IPS-NIHi11 (cell line): ENCODE results near the gene RPL37A.

ENCODE experiments used
- DNase-seq: peaks from one replicate; pipeline ENCODE4 v3.0.0; 2012; ENCODE audit warnings: mixed read lengths, low spot score

The RPL37A gene

DNA sequence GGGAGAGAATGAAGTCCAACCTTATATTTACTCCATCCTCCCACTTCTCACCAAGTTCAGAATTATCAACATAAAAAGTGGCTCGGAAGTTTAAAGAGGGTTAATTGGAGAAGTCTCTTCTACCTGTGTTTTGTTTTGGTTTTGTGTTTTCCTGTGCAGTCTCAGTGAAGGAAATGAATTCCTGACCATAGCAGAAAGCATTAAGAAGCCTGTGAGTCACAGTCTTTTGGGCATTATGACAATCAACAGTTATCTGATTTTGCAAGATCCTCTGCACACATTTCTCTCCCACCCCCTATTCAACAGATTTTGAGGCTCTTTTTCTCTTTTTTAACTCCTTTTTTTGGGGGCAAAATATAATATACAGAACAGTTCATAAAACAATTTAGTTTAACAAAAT, 8.6 kb upstream of the RPL37A start:
- DNase-seq: no peak

DNA sequence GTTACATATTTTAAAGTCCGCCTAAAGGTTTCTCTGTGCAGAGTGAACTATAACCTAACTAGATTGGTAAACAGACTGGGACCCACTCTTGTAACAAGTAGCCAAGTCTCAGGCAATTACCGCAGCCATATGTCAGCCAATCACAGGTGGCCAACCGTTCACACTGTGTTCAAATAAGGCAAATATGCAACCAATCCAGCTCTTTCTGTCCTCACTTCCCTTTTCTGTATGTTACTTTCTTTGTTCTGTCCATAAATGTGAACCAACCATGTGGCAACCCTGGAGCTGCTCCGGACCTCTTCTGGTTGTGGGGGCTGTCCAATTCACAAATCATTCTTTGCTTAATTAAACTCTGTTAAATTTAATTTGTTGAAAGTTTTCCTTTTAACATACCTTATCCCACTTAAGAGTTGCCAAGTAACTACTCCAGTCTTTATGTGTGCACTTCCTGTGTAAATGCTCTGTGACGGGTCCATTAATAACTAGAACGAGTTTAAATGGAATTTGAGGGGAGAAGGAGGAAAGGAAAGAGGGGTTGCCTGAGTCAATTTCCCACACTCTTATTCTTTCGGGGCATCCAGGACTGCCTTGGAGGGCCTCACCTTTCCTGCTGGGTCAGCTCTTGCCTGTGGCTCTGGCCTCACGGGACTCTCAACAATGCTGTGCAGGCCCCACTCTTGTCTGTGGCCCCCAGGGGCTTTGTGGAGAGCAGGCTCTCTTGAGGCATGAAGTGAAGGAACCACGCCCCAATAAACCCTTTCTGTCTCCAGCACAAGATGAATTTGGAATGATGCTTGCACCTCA, 6.6 kb upstream of the RPL37A start:
- DNase-seq: no peak

DNA sequence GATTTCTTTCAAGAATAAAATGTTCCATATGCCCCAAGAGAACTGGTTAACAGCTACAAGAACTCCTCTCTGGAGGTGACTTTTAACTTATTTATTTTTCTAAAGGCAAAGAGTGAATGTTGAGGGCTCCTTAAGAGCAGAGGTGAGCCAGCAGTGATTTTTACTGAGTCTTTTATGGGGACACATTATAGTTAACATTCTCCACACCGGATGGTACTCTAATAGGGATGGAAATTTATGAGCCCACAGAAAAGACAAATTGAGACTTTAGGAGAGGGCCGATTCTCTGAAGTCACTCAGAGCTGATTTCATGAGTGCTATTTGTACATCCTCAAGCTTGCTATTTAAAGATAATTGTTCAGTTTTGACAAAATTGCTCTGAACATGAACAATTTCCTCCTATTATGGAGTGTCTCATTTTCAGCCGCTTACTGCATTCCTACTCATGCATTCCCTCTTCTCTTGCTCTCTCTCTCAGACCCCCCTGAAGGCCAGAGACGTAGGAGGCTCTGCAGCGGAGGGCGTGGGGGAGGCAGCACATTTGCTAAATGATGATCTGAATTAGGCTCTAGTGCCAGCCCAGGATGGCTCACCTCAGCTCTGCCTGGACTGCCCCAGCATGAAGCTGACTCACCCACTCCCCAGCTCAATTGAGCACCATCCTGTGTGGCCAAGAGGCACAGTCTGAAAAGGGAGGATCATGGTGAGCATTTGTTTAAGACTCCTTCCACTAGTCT, 5.9 kb upstream of the RPL37A start:
- no peak for DNase-seq

GRCh38 chr2:216493334-216493685, 5.3 kb upstream of the RPL37A start:
- DNase-seq: no peak

- DNase-seq: no peak
Observed at GRCh38 chr2:216495656-216496055, 3.0 kb upstream of the RPL37A start.

DNA sequence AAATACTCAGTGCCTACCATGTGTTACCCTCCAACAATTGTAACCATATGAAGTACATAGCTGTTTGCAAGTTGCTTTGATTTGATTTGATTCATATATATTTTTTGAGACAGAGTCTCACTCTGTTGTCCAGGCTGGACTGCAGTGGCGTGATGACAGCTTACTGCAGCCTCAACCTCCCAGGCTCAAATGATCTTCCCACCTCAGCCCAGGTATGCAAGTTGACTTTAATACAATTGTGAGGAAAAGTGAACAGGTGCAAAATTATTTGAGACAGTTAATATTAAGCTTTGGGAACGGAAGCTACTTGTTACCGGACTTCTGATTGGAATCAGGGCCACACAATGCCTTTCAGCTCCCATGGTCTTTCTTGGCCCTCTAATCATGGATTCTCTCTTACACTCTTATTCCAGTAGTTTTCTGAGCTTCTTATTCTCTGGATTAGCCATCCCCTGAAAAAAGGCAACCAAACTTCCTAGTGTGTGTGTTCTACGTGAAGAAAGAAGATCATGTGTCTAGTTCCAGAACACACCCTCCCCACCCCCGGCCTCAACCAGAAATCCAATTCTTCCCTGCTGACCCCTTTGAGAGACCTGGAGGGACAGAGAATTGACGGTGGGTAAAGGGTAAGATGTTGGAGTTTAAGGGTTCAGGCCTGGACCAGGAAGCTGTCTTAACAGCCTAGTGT, 1.1 kb upstream of the RPL37A start:
- no peak for DNase-seq

- no peak for DNase-seq
Observed at GRCh38 chr2:216498070-216498378, 620 bp upstream of the RPL37A start.

DNA sequence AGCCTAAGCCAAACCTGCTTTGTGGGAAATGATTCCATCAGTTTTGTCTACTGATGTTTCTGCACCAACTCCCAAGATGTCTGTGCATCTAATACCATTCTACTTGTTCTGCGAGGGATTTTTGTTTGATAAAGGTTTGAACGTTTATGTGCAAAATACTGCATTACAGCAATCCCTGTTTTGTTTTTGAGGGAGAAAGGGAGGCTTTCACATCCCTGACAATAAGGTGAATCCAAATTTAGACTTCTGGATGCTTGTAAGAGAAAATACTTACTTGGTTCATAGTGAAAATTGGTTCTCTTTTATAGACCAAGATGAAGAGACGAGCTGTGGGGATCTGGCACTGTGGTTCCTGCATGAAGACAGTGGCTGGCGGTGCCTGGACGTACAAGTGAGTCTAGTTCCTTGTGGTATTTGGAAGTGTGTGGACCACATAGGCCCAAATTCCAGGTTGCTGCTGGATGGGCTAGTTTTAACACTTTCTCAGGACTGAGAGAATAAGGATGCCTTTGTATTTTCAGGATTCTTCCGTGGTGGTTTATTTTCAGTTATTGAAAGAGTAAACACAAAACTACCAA, 1.1 kb downstream of the RPL37A start:
- DNase-seq: no peak

- no peak for DNase-seq
Observed at GRCh38 chr2:216500572-216500971, 1.9 kb downstream of the RPL37A start.

DNA sequence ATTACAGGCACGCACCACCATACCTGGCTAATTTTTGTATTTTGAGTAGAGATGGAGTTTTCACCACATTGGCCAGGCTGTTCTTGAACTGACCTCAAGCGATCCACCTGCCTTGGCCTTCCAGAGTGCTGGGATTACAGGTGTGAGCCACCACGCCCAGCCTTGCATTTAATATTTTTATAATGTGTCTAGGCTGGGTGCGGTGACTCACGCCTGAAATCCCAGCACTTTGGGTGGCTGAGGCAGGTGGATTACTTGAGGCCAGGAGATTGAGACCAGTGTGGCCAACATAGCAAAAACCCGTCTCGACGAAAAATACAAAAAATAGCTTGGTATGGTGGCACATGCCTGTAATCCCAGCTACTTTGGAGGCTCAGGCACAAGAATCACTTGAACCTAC, 3.2 kb downstream of the RPL37A start:
- no peak for DNase-seq

DNA sequence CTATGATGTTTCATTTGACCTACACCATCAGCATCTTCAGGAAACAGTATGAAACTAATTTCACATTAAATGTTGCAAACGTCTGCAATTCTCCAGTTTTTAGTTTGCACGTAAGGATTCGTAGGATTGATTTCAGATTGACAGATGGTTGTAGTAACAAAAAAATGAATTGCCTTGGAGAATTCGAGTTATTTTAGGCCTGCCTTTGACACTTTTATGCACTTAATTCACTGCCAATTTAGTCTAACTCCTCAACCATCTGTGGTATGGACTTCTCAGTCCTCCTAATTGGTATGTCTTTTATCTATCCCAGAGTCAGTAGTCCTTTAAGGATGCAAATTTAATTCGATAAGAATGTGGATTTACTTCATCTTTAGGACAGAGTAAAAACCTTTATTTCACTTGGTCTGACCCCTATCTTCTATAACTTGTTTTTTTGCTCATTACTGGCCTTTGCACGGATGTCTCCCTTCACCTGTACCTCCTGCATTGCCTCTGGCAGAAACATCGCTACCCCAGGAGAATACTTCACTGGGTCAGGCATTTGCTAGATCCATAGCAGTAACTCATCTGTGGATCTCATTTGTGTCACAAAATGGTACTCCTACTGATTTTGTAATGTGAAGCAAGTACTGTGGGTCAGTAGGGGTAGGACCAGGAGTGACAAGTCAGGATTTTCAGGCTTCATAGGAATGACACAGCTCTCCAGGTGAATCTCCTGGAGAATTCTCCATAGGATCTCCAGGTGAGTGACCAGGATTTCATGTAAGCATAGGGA, 3.9 kb downstream of the RPL37A start:
- no peak for DNase-seq

DNA sequence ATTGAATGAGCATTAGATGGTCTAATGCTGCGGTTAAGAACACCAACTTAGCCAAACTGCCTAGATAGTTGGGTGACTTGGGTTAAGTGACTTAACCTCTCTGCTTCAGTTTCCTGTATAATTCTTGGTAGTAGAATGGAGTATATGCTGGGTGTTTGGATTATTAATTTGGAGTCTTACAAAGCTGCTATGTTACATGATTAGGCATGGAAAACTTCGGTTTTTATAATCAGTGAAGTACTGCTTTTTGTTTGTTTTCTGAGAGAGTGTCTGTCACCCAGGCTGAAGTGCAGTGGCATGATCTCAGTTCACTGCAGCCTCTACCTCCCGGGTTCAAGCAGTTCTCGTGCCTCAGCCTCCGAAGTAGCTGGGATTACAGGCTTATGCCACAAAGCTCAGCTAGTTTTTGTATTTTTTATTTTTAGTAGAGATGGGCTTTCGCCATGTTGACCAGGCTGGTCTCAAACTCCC, 4.5 kb downstream of the RPL37A start:
- no peak for DNase-seq

DNA sequence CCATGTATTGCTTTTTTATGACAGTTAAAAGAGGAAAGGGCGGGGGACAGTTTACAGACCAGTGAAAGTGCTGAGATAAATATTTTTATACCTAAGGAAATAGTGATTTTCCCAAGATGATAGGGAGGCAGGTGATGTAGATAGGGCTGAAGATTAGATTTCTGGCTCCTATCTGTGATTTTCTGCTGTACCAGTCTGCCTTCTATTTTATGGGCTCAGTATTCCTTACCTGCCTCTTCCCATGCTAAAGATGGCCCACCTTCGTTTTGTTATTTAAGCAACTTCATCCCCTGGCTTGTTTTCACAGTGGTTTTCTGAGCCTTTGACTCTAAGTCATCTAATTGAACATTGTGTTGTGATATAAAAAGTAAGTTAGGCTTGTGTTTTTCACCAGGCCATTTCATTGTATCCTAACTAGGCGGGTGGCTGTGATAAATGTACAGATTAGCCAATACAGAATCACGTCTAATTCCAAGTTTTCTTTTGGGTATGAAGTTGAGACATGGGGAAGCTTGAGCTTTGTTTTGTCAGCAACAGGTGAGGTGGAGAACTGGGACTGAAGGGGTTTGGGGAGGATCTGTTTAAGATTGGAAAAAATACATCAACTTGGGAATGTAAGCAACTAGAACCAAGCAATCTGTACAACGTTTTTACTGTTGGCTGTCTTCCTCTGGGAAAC, 5.2 kb downstream of the RPL37A start:
- no peak for DNase-seq

DNA sequence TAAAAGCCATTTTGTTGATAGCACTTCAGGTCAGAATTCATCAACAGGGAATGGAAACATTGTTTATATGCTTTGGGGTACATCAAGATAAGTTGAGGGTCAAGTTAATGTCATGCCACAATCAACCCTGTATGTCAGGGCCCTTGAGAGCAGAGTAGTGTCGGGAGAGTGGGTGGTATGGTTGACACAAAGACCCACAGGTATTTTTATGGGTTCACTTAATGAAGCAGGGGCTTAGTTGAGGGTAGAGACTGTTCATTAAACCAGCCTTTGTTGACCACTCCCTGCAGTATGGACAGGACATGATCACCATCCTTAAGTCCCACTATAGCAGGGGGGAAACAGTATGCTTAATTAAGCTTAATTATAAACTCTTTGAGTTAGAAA, 5.7 kb downstream of the RPL37A start:
- DNase-seq: no peak

DNA sequence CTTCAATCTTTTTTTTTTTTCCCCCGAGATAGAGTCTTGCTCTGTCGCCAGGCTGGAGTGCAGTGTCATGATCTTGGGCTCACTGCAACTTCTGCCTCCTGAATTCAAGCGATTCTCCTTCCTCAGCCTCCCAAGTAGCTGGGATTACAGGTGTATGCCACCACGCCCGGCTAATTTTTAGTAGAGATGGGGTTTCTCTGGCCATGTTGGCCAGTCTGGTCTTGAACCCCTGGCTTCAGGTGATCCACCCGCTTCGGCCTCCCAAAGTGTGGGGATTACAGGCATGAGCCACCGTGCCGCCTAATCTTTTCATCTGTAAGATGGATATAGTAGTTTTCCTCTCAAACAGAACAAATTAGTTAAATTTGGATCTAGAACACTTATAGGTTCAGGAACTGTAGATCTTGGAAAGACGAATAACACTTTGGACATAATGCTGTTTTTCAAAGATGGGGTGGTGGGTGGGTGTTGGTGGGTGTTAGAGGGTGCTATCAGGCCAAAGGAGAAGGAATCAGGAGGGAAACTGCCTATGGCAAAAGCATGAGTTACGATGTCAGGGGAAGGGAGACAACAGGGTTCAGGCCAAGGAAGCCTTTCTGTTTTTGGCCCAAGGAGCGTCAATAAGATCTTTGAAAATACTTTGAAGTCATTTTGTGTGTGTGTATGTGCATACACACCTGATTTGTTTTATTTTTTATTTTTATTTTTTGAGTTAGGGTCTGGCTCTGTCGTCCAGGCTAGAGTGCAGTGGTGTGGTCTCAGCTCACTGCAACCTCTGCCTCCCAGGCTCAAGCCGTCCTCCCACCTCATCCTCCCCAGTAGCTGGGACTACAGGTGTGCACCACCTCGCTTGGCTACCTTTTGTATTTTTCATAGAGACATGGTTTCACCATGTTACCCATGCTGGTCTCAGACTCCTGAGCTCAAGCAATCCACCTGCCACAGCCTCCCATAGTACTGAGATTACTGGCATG, 6.8 kb downstream of the RPL37A start:
- no peak for DNase-seq

- peak; percentile 19 for DNase-seq
Observed at GRCh38 chr2:216507220-216508160, 8.8 kb downstream of the RPL37A start.

DNA sequence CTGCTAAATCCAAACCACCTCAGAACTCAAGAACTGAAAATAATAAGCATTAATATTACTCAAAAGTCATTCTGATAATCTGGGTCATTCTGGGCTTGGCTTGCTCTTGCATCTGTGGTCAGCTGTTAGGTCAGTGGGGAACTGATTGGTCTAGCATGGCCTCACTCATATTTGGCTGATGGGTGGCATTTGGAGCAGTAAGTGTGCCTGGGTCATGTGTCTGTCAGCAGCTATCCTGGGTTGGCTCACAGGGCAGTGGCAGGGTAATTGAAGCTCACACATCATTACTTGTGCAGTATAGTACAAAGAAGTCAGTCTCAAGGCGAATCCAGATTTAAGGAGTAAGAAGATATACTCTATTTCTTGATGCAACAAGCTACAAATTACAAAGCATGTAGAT, 9.6 kb downstream of the RPL37A start:
- no peak for DNase-seq

GRCh38 chr2:216516730-216517350, 18.2 kb downstream of the RPL37A start:
- DNase-seq: peak; percentile 68
